Measurements from ENCODE around the gene RPN2.
"Not testable (repeated sequence)": the region's sequence is repeated elsewhere in the genome, so short reads cannot be mapped to it uniquely, and the experiment has no call there.

RPN2 gene

DNA sequence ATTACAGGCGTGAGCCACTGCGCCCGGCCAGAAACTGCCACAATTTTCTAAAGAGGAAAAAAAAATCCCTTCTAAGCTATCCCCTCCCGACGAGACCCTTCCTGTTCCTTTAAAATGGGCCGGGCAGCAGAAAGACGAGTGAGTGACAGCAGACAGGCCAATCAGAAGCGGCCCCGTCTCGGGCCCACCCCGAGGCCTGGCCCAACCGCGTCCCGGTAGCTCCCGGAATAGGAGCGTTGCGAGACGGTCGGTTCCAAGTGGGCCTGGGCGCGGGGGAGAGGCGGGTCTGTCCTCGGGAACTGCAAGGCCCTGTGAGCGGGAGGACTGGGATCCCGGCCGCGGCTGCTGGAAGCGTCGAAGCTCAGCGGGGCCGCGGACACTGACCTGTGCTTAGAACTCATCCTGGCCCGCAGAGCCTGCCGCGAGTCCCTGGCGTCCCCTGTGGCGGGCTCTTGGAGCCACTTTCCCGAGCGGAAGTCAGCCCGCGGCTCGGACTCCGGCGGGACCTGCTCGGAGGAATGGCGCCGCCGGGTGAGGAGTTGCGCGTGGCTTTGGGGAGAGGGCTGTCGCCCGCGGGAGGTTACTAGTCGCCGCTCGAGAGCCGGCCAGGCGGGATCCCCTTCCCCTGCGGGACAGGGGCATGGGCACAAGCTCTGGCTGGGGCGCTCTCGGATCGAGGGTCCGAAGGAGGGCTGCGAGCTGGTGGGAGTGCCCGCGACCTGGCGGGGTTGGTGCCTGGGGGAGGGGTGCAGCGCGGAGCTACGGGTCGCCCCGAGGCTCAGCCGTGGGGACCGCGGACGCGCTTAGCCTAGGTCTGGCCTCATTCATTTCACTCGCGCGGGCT lies at the start of gene RPN2, which contains the start of gene MROH8:
RPN2 (plus strand) TSS at position 492 of the 844 bp plus-strand sequence; CDS start at position 519, 27 bp downstream.
MROH8 (minus strand) TSS at position 710 of the 844 bp plus-strand sequence.
- peak; percentile 92 to 95 for DNase-seq

DNA sequence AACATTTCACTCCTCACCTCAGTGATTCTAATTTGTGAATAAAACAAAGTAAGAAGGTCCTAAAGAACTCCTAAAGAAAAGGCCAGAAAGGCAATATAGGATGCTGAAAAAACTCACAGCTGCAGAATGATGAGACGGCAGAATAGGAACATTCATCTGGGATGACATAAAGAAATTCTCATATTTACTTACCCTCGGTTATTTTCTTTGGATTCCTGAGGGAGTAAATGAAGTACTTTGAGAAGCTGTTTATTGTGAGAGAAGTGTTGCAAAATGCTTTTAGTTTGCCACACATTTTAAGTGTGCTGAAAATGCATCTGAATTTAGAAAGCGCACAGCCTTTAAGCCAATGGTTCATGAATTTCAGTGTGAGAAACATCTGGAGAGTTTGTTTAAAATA lies 47.6 kb upstream of the RPN2 start:
- no peak for DNase-seq

DNA sequence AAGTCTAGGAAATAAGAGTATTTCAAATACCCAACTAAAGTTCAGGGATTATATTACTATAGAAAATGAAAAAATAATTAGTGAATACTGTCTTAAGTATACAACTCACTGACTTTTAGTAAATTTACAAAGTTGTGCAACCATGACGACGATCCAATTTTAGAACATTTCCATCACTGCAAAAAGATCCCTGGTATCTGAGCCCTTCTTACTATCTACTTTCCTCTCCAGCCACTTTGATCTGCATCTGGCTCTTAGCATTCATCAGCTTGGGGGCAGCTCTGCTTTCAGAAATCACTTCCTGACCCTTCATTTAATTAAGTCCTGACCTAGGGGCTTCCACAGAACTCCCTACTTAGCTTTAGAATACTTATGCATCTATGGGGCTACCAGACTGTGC lies 45.2 kb upstream of the RPN2 start:
- no peak for DNase-seq

DNA sequence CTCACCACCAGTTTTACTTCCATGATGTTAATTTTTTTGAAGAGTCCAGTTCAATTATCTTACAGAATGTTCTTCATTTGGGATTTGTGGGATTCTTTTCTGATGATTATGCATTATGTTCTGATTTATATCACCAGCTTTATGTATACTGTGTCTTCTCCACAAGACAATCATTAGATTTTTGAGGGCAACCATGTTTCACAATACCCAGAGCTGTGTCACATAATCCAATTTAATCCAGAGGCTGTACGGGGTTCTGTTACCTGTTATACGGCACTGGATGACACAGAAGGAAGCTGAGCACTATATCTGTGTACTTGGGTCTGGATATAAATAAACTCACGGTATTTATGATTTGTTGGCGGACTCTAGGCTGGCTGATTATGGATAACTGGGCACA lies 41.6 kb upstream of the RPN2 start:
- no peak for DNase-seq

GRCh38 chr20:37142708-37143107 lies 36.4 kb upstream of the RPN2 start:
- DNase-seq = no peak

DNA sequence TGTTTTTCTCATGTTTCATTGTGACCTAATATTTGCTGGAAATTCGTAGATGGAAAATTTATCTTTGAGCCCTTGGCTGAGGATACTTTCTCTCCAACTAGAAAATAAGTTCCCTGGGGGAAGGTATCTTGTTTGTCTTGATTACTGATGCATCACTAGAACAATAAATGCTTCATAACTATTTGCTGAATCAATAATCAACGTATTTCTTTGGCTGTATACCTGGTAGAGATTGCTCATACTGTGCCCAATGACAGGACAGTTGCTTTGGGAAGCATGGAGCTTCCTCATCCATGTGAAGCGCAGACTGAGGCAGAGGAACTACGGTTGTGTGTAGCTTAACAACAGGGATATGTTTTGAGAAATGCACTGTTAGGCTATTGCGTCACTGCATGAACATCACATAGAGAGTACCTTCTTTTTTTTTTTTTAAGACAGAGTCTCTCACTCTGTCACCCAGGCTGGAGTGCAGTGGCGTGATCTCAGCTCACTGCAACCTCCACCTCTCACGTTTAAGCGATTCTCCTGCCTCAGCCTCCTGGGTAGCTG lies 34.2 kb upstream of the RPN2 start:
- DNase-seq = no peak

DNA sequence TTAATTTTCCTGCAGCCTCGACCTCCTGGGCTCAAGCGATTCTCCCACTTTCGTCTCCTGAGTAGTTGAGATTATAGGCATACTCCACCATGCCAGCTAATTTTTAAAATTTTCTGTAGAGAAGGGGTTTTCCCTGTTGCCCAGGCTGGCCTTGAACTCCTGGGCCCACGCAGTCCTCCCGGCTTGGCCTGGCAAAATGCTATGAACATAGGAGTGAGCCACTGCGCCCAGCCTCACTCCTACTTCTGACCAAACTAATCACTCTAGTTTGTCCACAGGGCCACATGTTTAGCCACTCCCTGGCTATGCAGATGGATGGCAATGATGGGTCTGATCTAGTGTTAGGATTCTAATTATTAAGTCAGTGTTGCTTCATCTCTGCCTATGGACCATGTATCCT lies 31.9 kb upstream of the RPN2 start:
- no peak for DNase-seq

DNA sequence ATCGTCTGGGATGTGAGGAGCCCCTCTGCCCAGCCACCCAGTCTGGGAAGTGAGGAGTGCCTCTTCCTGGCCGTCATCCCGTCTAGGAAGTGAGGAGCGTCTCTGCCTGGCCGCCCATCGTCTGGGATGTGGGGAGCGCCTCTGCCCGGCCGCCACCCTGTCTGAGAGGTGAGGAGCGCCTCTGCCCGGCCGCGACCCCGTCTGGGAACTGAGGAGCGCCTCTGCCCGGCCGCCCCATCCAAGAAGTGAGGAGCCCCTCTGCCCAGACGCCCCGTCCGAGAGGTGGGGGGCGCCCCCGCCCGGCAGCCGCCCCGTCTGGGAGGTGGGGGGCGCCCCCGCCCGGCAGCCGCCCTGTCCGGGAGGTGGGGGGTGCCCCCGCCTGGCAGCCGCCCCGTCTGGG lies 28.3 kb upstream of the RPN2 start:
- not testable (repeated sequence) for DNase-seq

DNA sequence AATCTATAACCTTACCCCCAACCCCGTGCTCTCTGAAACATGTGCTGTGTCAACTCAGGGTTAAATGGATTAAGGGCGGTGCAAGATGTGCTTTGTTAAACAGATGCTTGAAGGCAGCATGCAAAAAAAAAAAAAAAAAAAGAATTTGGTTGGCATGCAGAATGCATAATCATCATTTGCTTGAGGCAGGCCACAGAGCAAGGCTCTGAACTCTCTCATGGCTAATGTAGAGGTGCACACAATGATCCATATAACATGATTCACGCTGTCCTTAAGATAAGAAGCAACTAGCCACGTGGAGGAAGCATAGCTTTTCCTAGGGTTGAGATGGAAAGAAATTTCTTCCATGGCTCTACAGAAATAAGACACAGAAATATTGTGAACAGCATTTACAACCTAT lies 27.6 kb upstream of the RPN2 start:
- no peak for DNase-seq

DNA sequence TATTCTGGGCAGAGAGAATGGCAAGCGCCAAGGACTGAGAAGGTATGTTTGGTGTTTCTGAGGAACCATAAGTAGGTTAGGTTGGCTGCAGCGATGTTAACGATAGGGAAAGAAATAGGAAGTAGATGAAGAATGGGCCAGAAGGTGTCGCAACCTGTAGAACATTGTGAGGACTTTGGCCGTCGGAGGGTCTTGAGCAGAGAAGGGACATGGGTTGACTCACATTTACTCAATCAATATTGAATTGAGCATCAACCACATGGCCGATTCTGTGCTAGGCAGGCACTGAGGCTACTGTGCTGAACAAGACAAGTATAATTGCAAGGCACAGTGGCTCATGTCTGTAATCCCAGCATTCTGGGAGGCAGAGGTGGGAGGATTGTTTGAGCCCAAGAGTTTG lies 26.8 kb upstream of the RPN2 start:
- DNase-seq = no peak

- no peak for DNase-seq
These were observed 24.3 kb upstream of the RPN2 start for GRCh38 chr20:37154684-37155298.

- no peak for DNase-seq
These were observed 23.1 kb upstream of the RPN2 start for GRCh38 chr20:37155987-37156386.

DNA sequence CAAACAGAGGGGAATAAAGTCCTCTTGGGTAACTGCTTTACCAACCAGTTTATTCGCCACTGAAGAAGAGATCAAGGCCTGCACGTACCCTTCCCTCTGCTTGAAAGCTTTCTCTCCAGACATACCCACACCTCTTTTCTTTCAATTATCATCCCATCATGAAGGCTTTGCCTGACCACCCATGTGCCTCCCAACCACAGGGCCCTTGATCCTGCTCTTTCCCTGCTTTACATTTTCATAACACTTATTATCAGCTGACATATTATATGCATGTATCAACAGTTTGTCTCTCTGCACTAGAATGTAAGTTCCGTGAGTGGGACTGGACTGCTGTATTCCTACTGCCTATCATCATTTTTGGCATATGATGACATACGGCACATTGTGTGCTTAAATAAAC lies 20.9 kb upstream of the RPN2 start:
- DNase-seq = no peak

DNA sequence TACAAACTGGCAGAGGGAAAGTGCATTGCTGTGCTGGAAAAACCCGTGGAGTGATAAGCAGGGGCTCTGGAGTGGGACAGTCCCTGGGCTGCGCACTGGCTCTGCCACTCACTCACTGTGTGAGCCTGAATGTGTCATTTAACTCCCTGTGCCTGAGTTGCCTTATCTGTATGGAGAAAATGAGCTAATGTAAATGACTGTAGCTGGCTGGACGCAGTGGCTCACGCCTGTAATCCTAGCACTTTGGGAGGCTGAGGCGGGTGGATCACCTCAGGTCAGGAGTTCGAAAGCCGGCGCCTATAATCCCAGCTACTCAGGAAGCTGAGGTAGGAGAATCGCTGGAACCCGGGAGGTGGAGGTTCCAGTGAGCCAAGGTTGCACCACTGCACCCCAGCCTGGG lies 18.4 kb upstream of the RPN2 start:
- DNase-seq = no peak

- DNase-seq = no peak
These were observed 17.1 kb upstream of the RPN2 start for GRCh38 chr20:37161830-37162549.

DNA sequence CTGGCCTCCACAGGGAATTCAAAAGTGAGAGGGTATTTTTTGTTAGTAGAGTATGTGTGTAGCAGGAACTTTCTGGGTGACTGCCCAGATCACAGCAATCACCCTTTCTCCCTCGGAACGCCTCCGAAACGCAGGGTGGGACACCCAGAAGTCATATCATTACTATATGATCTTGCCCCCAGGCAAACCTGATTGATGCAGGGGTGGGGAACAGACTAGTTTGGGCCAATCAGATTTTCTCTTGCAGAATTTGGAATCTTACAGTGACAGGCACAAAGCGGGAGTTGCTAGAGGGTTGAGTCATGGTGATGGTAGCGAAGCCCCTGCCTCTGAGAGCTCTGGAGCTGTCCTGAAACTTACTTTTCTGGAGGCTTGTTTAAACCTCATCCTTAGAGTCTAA lies 16.5 kb upstream of the RPN2 start:
- DNase-seq = no peak

DNA sequence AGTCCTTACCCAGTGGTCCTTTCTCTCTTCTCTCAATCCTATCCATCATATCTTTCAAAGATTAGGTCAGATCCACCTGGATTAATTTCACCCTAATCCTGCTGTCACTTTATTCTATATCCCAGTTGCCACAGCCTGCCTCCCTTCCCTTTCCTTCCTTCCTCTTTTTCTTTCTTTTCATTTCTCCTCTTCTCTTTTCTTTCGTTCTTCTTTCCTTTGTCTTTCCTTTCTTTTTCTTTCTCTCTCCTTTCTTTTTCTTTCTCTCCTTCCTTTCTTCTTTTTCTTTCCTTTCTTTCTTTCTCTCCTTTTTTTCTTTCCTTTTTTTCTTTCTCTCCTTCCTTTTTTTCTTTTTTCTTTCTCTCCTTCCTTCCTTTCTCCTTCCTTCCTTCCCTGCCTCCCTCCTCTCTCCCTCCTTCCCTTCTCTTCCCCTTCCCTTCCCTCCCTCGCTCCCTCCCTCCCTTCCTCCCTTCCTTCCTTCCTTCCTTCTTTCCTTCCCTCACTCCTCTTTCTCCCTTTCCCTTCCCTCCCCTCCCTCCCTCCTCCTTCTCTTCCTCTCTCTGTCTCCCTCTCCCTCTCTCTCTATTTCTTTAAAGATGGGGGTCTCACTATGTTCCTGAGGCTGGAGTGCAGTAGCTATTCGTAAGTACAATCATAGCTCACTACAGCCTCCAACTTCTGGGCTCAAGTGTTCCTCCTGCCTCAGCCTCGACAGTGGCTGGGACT lies 15.1 kb upstream of the RPN2 start:
- DNase-seq = no peak

DNA sequence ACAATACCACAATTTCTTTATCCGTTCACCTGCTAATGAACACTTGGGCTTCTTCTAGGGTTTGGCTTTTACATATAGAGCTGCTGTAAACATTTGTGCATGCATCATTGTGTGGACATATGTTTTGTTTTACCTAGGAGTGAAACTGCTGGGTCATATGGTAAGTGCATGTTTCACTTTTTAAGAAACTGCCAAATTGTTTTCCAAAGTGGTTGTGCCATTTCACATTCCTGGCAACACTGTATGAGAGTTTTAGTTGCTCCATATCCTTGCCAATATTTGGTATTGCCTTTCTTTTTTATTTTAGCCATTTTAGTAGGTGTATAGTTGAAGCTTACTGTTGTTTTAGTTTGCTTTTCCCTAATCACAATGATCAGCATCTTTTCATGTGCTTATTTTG lies 14.1 kb upstream of the RPN2 start:
- DNase-seq = no peak

DNA sequence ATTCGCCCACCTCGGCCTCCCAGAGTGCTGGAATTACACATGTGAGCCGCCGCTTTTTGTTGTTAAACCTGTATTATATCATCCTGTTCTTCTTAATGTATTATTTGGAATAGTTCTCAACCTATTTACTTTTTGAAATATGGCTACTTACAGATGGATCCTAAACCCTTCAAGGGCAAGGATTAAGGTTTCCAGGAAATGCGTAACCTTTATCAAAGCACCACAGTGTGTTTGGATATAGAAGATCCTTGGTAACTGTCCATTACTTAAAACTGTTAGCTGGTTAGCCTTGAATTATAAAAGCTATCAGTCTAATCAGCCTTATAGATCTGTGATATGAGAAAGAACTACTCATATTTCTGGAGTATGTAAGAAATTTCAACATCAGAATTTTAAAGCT lies 12.3 kb upstream of the RPN2 start:
- DNase-seq = no peak

DNA sequence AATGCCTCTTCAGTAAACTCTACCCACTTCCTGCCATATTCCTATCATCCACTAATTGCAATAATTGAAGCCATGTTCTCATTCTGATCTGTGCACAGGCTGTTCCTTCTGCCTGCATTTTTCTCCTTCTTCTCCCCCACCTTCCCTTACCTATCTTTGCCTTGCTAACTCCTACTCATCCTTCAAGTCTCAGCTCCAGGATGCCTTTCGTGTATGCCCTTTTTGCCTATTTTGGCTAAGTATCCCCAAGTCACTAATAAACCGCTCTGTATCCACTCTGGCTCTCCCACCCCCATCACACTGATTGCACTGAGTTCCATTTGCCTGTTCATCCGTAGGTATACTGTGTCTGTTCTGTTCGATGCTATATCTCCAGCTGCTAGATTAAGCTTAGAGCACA lies 6.3 kb upstream of the RPN2 start:
- DNase-seq = no peak

GRCh38 chr20:37179683-37180524 lies 774 bp downstream of the RPN2 start:
- DNase-seq = peak in 1 of 2 donors; percentile 20

- DNase-seq = no peak
These were observed 6.6 kb downstream of the RPN2 start for GRCh38 chr20:37185686-37186085.

Measured in CD4-positive, alpha-beta T cell treated with Interferon alpha-2 for 1 hour (primary cell).